Neural progenitor cell (in vitro differentiated cells): ENCODE data around the gene LRP1-AS. TPM values are rescaled to one million over a fixed set of nuclear protein-coding genes. Genes with fewer than 3 reads are reported as not detected.

Source experiments
- DNase-seq: peaks from one replicate; pipeline ENCODE4 v3.0.0-alpha.2; 2016; ENCODE audit warnings: low spot score
- H2AFZ ChIP-seq: fragments of 200-600 bp; sonication (generic); replicated peaks from 2 replicates; pipeline ENCODE4 v1.6.1; 2016; ENCODE audit warnings: antibody characterized with exemption
- H3F3A ChIP-seq: fragments of 200-600 bp; sonication (generic); 2 replicates; pipeline ENCODE4 v1.6.1; 2016; ENCODE audit warnings: antibody characterized with exemption, low read depth
- H3K27ac ChIP-seq: fragments of 200-600 bp; sonication (generic); 2 replicates; pipeline ENCODE4 v1.5.1; 2016; ENCODE audit warnings: mild to moderate bottlenecking
- H3K27me3 ChIP-seq: fragments of 200-600 bp; sonication (generic); 2 replicates; pipeline ENCODE4 v1.6.1; 2016; ENCODE audit warnings: mild to moderate bottlenecking, moderate library complexity
- H3K36me3 ChIP-seq: fragments of 200-600 bp; sonication (generic); 2 replicates; pipeline ENCODE4 v1.5.1; 2016
- H3K4me1 ChIP-seq: fragments of 200-600 bp; sonication (generic); 2 replicates; pipeline ENCODE4 v1.6.1; 2016; ENCODE audit warnings: mixed run types
- H3K4me2 ChIP-seq: fragments of 200-600 bp; sonication (generic); 2 replicates; pipeline ENCODE4 v1.6.1; 2016
- H3K4me3 ChIP-seq: fragments of 200-600 bp; sonication (generic); 2 replicates; pipeline ENCODE4 v1.5.1; 2016
- H3K79me2 ChIP-seq: fragments of 200-600 bp; sonication (generic); 2 replicates; pipeline ENCODE4 v1.6.1; 2016; ENCODE audit warnings: low read depth
- H3K9ac ChIP-seq: fragments of 200-600 bp; sonication (generic); 2 replicates; pipeline ENCODE4 v1.6.1; 2016
- H3K9me3 ChIP-seq: fragments of 200-600 bp; sonication (generic); 2 replicates; pipeline ENCODE4 v1.5.1; 2016; ENCODE audit warnings: low read depth
- H4K20me1 ChIP-seq: fragments of 200-600 bp; sonication (generic); 2 replicates; pipeline ENCODE4 v1.6.1; 2016; ENCODE audit warnings: low read depth
- H3K27ac Mint-ChIP-seq: 3 replicates; pipeline ENCODE4 v1.8.0; 2021; ENCODE audit warnings: mixed read lengths
- H3K27me3 Mint-ChIP-seq: 2 replicates; pipeline ENCODE4 v1.8.0; 2022; ENCODE audit warnings: low read depth, mild to moderate bottlenecking, inconsistent platforms, moderate library complexity, mixed read lengths; ENCODE audit not compliant: insufficient read depth
- H3K36me3 Mint-ChIP-seq: 3 replicates; pipeline ENCODE4 v1.8.0; 2021; ENCODE audit warnings: mixed read lengths
- H3K4me1 Mint-ChIP-seq: 3 replicates; pipeline ENCODE4 v1.8.0; 2021; ENCODE audit warnings: mixed read lengths
- H3K4me3 Mint-ChIP-seq: 3 replicates; pipeline ENCODE4 v1.8.0; 2021; ENCODE audit warnings: mild to moderate bottlenecking, moderate library complexity, mixed read lengths
- H3K9me3 Mint-ChIP-seq: 3 replicates; pipeline ENCODE4 v1.8.0; 2020; ENCODE audit warnings: mixed read lengths
- EZH2 ChIP-seq: fragments of 200-600 bp; sonication (generic); IDR thresholded peaks from 2 replicates; pipeline ENCODE4 v1.6.1; 2017; ENCODE audit warnings: antibody characterized with exemption, mild to moderate bottlenecking, moderate library complexity
- EZH2phosphoT487 ChIP-seq: fragments of 200-600 bp; sonication (generic); IDR thresholded peaks from 2 replicates; pipeline ENCODE4 v1.6.1; 2017; ENCODE audit warnings: antibody characterized with exemption
- total RNA-seq: library from RNA; depleted of rRNA; stranded (reverse); fragments of >200 nt; gene quantifications from 2 replicates; pipeline ENCODE4 v1.2.3, GENCODE V29; 2015; ENCODE audit warnings: low replicate concordance
- TF ChIP-seq, protein P1 (sequence below): fragments of 200-600 bp; sonication (generic); IDR thresholded peaks from 2 replicates; pipeline ENCODE4 v1.5.1; 2017; ENCODE audit warnings: antibody characterized with exemption, mild to moderate bottlenecking

LRP1-AS gene
- total RNA-seq, 1 donor from 2014 or later, result not detected

DNA sequence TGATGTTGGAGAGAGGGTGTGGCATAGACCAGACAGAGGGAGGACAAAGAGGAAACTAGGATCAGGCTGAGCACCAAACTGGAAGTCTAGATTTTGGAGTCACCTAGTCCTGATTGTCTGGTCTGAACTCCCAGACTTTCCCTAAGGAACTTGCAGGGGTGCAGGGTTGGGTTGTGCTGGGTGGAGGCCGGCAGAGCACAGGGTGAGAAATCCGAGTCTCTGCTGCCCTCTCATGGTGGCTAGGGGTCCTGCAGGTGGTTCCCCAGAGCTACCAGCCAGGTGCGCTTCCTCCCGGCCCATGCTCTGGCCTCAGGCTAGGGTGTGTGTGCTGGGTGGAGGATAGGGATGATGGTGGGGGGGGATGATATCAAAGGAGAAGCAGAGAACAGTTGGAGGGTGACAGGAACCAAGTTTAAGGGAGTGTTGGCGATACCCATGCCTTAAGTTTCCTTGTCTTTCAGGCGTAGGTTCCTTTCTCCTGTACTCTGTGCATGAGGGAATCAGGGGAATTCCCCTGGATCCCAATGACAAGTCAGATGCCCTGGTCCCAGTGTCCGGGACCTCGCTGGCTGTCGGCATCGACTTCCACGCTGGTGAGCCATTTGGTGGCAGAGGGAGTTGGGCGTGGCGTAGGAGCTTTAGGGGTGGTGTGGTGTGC lies 35.6 kb upstream of the LRP1-AS start:
- peaks cover 13% of the 10 kb centered on the region for H3F3A ChIP-seq
- no peak overlapping the region for H2AFZ ChIP-seq
- peaks cover 4% of the 10 kb centered on the region for H4K20me1 ChIP-seq
- Mint-ChIP-seq H3K4me1 (peaks cover 3% of the 10 kb centered on the region), H3K36me3 (peaks cover 25% of the 10 kb centered on the region), H3K9me3 (no peaks in the 10 kb centered on the region), H3K27ac (no peak overlapping the region), H3K4me3 (peak overlapping the region; percentile 18), H3K27me3 (peaks cover 5% of the 10 kb centered on the region)
- H3K9me3 ChIP-seq, result no peaks in the 10 kb centered on the region
- H3K79me2 ChIP-seq, result no peaks in the 10 kb centered on the region
- no peaks in the 10 kb centered on the region for H3K4me1 ChIP-seq
- H3K4me3 ChIP-seq, result no peak overlapping the region
- no peaks in the 10 kb centered on the region for H3K36me3 ChIP-seq
- H3K27me3 ChIP-seq, result no peaks in the 10 kb centered on the region
- DNase-seq, result peak; percentile 81
- H3K9ac ChIP-seq, result no peak overlapping the region
- H3K4me2 ChIP-seq, result no peak overlapping the region
- TF ChIP-seq, protein P1, sequence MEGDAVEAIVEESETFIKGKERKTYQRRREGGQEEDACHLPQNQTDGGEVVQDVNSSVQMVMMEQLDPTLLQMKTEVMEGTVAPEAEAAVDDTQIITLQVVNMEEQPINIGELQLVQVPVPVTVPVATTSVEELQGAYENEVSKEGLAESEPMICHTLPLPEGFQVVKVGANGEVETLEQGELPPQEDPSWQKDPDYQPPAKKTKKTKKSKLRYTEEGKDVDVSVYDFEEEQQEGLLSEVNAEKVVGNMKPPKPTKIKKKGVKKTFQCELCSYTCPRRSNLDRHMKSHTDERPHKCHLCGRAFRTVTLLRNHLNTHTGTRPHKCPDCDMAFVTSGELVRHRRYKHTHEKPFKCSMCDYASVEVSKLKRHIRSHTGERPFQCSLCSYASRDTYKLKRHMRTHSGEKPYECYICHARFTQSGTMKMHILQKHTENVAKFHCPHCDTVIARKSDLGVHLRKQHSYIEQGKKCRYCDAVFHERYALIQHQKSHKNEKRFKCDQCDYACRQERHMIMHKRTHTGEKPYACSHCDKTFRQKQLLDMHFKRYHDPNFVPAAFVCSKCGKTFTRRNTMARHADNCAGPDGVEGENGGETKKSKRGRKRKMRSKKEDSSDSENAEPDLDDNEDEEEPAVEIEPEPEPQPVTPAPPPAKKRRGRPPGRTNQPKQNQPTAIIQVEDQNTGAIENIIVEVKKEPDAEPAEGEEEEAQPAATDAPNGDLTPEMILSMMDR, result peak; percentile 88
- no peak for TF ChIP-seq EZH2
- H3K27ac ChIP-seq, result no peak overlapping the region

DNA sequence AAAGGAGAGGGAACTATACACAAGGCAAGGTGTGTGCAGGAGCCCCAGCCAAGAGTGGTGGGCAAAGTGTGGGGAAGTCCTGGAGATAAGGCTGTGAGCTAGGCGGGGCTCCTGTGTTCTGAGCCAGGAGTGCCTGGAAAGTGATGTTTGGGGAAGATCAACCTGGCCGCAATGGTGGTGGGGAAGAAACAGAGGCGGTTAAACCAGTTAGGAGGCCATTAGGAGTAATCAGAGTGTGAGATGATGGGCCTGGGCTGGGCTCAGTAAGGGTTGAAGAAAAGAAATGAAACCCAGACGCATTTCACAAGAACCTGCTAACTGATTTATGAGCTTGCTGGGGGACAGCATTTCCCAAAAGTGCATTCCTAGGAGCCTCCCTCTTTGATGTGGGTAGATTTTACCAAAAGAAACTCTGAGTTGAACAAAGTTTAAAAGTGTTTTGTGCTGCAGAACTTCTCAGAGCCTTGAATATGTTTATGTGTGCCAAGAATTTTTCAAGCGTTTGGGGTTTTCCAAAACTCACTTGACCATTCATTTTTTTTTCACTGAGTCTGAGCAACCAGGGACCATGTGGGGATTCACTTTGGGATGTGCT lies 34.2 kb upstream of the LRP1-AS start:
- H4K20me1 ChIP-seq, result peaks cover 4% of the 10 kb centered on the region
- H3K9ac ChIP-seq, result no peak overlapping the region
- no peak overlapping the region for H3K27ac Mint-ChIP-seq
- no peak for DNase-seq
- H3K9me3 ChIP-seq, result no peaks in the 10 kb centered on the region
- no peak overlapping the region for H3K4me2 ChIP-seq
- TF ChIP-seq, protein P1, result no peak
- no peak for TF ChIP-seq EZH2phosphoT487
- no peak for TF ChIP-seq EZH2
- H3K4me1 Mint-ChIP-seq, result peaks cover 3% of the 10 kb centered on the region
- H3K79me2 ChIP-seq, result no peaks in the 10 kb centered on the region
- H3K4me1 ChIP-seq, result no peaks in the 10 kb centered on the region
- no peaks in the 10 kb centered on the region for H3K27me3 ChIP-seq
- H3K4me3 Mint-ChIP-seq, result no peak overlapping the region
- peaks cover 23% of the 10 kb centered on the region for H3K36me3 Mint-ChIP-seq
- no peaks in the 10 kb centered on the region for H3K9me3 Mint-ChIP-seq
- no peak overlapping the region for H2AFZ ChIP-seq
- no peaks in the 10 kb centered on the region for H3K36me3 ChIP-seq
- H3F3A ChIP-seq, result peaks cover 13% of the 10 kb centered on the region
- peaks cover 3% of the 10 kb centered on the region for H3K27me3 Mint-ChIP-seq
- H3K27ac ChIP-seq, result no peak overlapping the region
- no peak overlapping the region for H3K4me3 ChIP-seq

DNA sequence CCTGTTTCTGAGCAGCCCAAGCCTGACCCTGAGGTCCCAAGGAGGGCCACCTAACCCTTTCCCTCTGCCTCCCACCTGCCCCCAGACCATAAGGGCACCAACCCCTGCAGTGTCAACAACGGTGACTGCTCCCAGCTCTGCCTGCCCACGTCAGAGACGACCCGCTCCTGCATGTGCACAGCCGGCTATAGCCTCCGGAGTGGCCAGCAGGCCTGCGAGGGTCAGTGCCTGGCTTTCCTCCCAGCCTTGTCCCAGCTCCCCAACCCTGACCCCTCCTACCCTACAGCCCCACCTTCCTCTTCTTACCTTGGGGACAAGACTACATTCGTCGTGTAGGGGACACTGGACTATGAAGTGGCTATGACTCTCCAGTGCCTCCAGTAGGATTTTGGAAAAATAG lies 33.7 kb upstream of the LRP1-AS start:
- H3K4me3 ChIP-seq, result no peak overlapping the region
- DNase-seq, result no peak
- H3K4me2 ChIP-seq, result no peak overlapping the region
- no peak overlapping the region for H2AFZ ChIP-seq
- no peaks in the 10 kb centered on the region for H3K27me3 ChIP-seq
- H3K27ac ChIP-seq, result no peak overlapping the region
- no peaks in the 10 kb centered on the region for H3K36me3 ChIP-seq
- no peaks in the 10 kb centered on the region for H3K4me1 ChIP-seq
- Mint-ChIP-seq H3K27me3 (peaks cover 3% of the 10 kb centered on the region), H3K4me1 (peaks cover 3% of the 10 kb centered on the region), H3K4me3 (no peak overlapping the region), H3K27ac (no peak overlapping the region), H3K9me3 (no peaks in the 10 kb centered on the region), H3K36me3 (peaks cover 25% of the 10 kb centered on the region)
- no peaks in the 10 kb centered on the region for H3K9me3 ChIP-seq
- TF ChIP-seq EZH2phosphoT487 (no peak), EZH2 (no peak)
- TF ChIP-seq, protein P1, result no peak
- H4K20me1 ChIP-seq, result peaks cover 4% of the 10 kb centered on the region
- no peak overlapping the region for H3K9ac ChIP-seq
- no peaks in the 10 kb centered on the region for H3K79me2 ChIP-seq
- H3F3A ChIP-seq, result peaks cover 13% of the 10 kb centered on the region
